Gastroesophageal sphincter (tissue), 3 donors: ENCODE data around the gene IL17RA.

Source experiments
- CTCF ChIP-seq, 4 experiments: fragments of 200-600 bp in 2 of 4; fragments of 450-650 bp in 2 of 4; sonication (generic) in 1 of 4; IDR thresholded peaks; one replicate each; pipeline ENCODE4 v1.5.1; 2017 to 2019; ENCODE audit warnings: antibody characterized with exemption in 4 of 4, mild to moderate bottlenecking in 2 of 4, moderate library complexity in 2 of 4
- POLR2A ChIP-seq, 2 donors: fragments of 450-650 bp; IDR thresholded peaks; one replicate each; pipeline ENCODE4 v1.6.1; 2017; ENCODE audit warnings: antibody characterized with exemption in 2 of 2, mild to moderate bottlenecking in 2 of 2, moderate library complexity in 1 of 2
- POLR2AphosphoS5 ChIP-seq: sonication (generic); formaldehyde crosslinking; IDR thresholded peaks from one replicate; pipeline ENCODE4 v1.6.1; 2017; ENCODE audit warnings: antibody characterized with exemption

- no peak for TF ChIP-seq CTCF (IDR thresholded peaks at IDR 0.05)
- no peak for TF ChIP-seq POLR2A (IDR thresholded peaks at IDR 0.05)
- no peak for TF ChIP-seq POLR2AphosphoS5
Observed at GRCh38 chr22:17143826-17144225, 59.0 kb downstream of the IL17RA start.
